Measurements from ENCODE around the gene SAMD5. TPM values are rescaled to one million over a fixed set of nuclear protein-coding genes. Genes with fewer than 3 reads are reported as not detected.

Gene SAMD5
- total and polyA plus RNA-seq, 10 of the 15 experiments (the other 5 are each of a cell fraction or from before 2014, with no cell fraction given): 0.01 to 0.23 (median 0.05) TPM; not detected in 5

- TF ChIP-seq GABPA (IDR thresholded peaks at IDR 0.05; ENCODE audit: low read depth) (no peak), NRF1 (conservative IDR thresholded peaks at IDR 0.05; ENCODE audit: low read depth, low read length) (no peak), MTA3 (IDR thresholded peaks at IDR 0.05; ENCODE audit: borderline replicate concordance, low read length) (no peak), MXI1 (IDR thresholded peaks at IDR 0.05; ENCODE audit: low read depth, low read length) (no peak), MYB (IDR thresholded peaks at IDR 0.05; ENCODE audit: borderline replicate concordance, low read depth, low read length) (no peak), SUPT20H (IDR thresholded peaks at IDR 0.05; ENCODE audit: borderline replicate concordance, control insufficient read depth, low read depth, low read length) (no peak), POLR2AphosphoS5 (IDR thresholded peaks at IDR 0.05; ENCODE audit: low read length) (no peak), FOXM1 (IDR thresholded peaks at IDR 0.05; ENCODE audit: low read depth, low read length) (no peak)
- H3K4me1 ChIP-seq (ENCODE audit: control insufficient read depth, insufficient read depth, low read length): no peaks in the 10 kb centered on the region
- no peak overlapping the region for H3K4me2 ChIP-seq (ENCODE audit: control insufficient read depth, insufficient read depth)
- H3K4me3 ChIP-seq: no peak overlapping the region
- ChIA-PET CTCF (no interaction called here), RAD21 (ENCODE audit: unreplicated experiment) (no interaction called here), POLR2A (no interaction called here), SMC1A (ENCODE audit: uncharacterized antibody, unreplicated experiment) (interaction anchor here (1.2 kb wide), 1 partner anchor 41 kb away, joined by 3 read pairs; no protein-coding TSS in a partner anchor)
- no TSS peak for BruUV-seq (replicated peaks)
- 23% methylated on average over 3 of the region's 3 CpGs for WGBS (ENCODE audit: insufficient coverage, insufficient replicate concordance, low lambda C conversion rate, missing lambda C conversion rate)
- H3K27ac ChIP-seq (ENCODE audit: control insufficient read depth, insufficient read depth): no peak overlapping the region
- H4K20me1 ChIP-seq (ENCODE audit: control insufficient read depth, insufficient read depth): no peaks in the 10 kb centered on the region
- no peak overlapping the region for H3K9ac ChIP-seq (ENCODE audit: control insufficient read depth, insufficient read depth, low read length)
- no peaks in the 10 kb centered on the region for H3K36me3 ChIP-seq (ENCODE audit: control insufficient read depth in 2 of 2, insufficient read depth in 2 of 2, low read length in 1 of 2)
- H2AFZ ChIP-seq (ENCODE audit: control insufficient read depth, low read depth, low read length): no peak overlapping the region
- intact Hi-C loops (cut with micrococcal nuclease; ENCODE audit: unreplicated experiment) (loop anchor here (10.0 kb wide), 1 partner anchor 961 kb away; no protein-coding TSS in a partner anchor), in situ Hi-C loops (cut with MboI) (loop anchor here (10.0 kb wide), 1 partner anchor 661 kb away; no protein-coding TSS in a partner anchor)
- ATAC-seq: no peak
- FAIRE-seq: no peak
- no peaks in the 10 kb centered on the region for H3K9me3 ChIP-seq (replicated peaks; ENCODE audit: control insufficient read depth, insufficient read depth, low read length)
- H3K79me2 ChIP-seq (ENCODE audit: control insufficient read depth, insufficient read depth, low read length): no peaks in the 10 kb centered on the region
- peaks cover 5 to 6% of the 10 kb centered on the region in 2 experiments; a peak in 3 of 4 replicates for H3K27me3 ChIP-seq (replicated peaks in 1 of 2; ENCODE audit: control insufficient read depth in 2 of 2, insufficient read depth in 2 of 2, low read length in 1 of 2)
- no peak for DNase-seq (ENCODE audit: low read depth, low spot score)
Measured at GRCh38 chr6:147503587-147503986, 4.9 kb upstream of the SAMD5 start.

GRCh38 chr6:147504848-147505247 is 3.6 kb upstream of the SAMD5 start:
- Histone ChIP-seq H3K4me3 (no peak overlapping the region), H3K9ac (ENCODE audit: control insufficient read depth, insufficient read depth, low read length) (no peak overlapping the region), H3K4me1 (ENCODE audit: control insufficient read depth, insufficient read depth, low read length) (no peaks in the 10 kb centered on the region), H2AFZ (ENCODE audit: control insufficient read depth, low read depth, low read length) (no peak overlapping the region), H3K9me3 (replicated peaks; ENCODE audit: control insufficient read depth, insufficient read depth, low read length) (no peaks in the 10 kb centered on the region), H3K36me3 (ENCODE audit: control insufficient read depth in 2 of 2, insufficient read depth in 2 of 2, low read length in 1 of 2) (no peaks in the 10 kb centered on the region), H3K27ac (ENCODE audit: control insufficient read depth, insufficient read depth) (no peak overlapping the region), H4K20me1 (ENCODE audit: control insufficient read depth, insufficient read depth) (no peaks in the 10 kb centered on the region), H3K79me2 (ENCODE audit: control insufficient read depth, insufficient read depth, low read length) (no peaks in the 10 kb centered on the region), H3K27me3 (replicated peaks in 1 of 2; ENCODE audit: control insufficient read depth in 2 of 2, insufficient read depth in 2 of 2, low read length in 1 of 2) (peaks cover 8 to 14% of the 10 kb centered on the region in 2 experiments), H3K4me2 (ENCODE audit: control insufficient read depth, insufficient read depth) (no peak overlapping the region)
- 64% methylated on average over 2 of the region's 2 CpGs for WGBS (ENCODE audit: insufficient coverage, insufficient replicate concordance, low lambda C conversion rate, missing lambda C conversion rate)
- intact Hi-C loops (cut with micrococcal nuclease; ENCODE audit: unreplicated experiment): loop anchor here (10.0 kb wide), 1 partner anchor 960 kb away; no protein-coding TSS in a partner anchor
- no TSS peak for BruUV-seq (replicated peaks)
- in situ Hi-C loops (cut with MboI): loop anchor here (10.0 kb wide), 1 partner anchor 660 kb away; no protein-coding TSS in a partner anchor
- FAIRE-seq (no peak), DNase-seq (ENCODE audit: low read depth, low spot score) (no peak), ATAC-seq (no peak)
- RAD21 ChIA-PET (ENCODE audit: unreplicated experiment): no interaction called here
- POLR2A ChIA-PET: no interaction called here
- SMC1A ChIA-PET (ENCODE audit: uncharacterized antibody, unreplicated experiment): no interaction called here
- CTCF ChIA-PET: no interaction called here
- TF ChIP-seq, protein P1, sequence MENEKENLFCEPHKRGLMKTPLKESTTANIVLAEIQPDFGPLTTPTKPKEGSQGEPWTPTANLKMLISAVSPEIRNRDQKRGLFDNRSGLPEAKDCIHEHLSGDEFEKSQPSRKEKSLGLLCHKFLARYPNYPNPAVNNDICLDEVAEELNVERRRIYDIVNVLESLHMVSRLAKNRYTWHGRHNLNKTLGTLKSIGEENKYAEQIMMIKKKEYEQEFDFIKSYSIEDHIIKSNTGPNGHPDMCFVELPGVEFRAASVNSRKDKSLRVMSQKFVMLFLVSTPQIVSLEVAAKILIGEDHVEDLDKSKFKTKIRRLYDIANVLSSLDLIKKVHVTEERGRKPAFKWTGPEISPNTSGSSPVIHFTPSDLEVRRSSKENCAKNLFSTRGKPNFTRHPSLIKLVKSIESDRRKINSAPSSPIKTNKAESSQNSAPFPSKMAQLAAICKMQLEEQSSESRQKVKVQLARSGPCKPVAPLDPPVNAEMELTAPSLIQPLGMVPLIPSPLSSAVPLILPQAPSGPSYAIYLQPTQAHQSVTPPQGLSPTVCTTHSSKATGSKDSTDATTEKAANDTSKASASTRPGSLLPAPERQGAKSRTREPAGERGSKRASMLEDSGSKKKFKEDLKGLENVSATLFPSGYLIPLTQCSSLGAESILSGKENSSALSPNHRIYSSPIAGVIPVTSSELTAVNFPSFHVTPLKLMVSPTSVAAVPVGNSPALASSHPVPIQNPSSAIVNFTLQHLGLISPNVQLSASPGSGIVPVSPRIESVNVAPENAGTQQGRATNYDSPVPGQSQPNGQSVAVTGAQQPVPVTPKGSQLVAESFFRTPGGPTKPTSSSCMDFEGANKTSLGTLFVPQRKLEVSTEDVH (IDR thresholded peaks at IDR 0.05; ENCODE audit: low read depth, partially characterized antibody): no peak
- TF ChIP-seq, protein P2, sequence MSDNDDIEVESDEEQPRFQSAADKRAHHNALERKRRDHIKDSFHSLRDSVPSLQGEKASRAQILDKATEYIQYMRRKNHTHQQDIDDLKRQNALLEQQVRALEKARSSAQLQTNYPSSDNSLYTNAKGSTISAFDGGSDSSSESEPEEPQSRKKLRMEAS (IDR thresholded peaks at IDR 0.05; ENCODE audit: low read depth, low read length): no peak
- no peak for TF ChIP-seq GABPA (IDR thresholded peaks at IDR 0.05; ENCODE audit: low read depth)
- TF ChIP-seq IRF4 (IDR thresholded peaks at IDR 0.05; ENCODE audit: low read depth, low read length): no peak
- TF ChIP-seq, protein P3, sequence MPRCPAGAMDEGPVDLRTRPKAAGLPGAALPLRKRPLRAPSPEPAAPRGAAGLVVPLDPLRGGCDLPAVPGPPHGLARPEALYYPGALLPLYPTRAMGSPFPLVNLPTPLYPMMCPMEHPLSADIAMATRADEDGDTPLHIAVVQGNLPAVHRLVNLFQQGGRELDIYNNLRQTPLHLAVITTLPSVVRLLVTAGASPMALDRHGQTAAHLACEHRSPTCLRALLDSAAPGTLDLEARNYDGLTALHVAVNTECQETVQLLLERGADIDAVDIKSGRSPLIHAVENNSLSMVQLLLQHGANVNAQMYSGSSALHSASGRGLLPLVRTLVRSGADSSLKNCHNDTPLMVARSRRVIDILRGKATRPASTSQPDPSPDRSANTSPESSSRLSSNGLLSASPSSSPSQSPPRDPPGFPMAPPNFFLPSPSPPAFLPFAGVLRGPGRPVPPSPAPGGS (IDR thresholded peaks at IDR 0.05; ENCODE audit: borderline replicate concordance, insufficient read depth, low read depth, low read length, poor library complexity, severe bottlenecking): no peak
